KMS-11 (cell line): Measurements from ENCODE around the gene TRAPPC3L.

Source experiments
- H2AFZ ChIP-seq: fragments of 200-600 bp; sonication (generic); 2 replicates; pipeline ENCODE4 v1.6.1; 2016; ENCODE audit warnings: antibody characterized with exemption, mixed run types, low read depth
- H3K27ac ChIP-seq: fragments of 200-600 bp; sonication (generic); 2 replicates; pipeline ENCODE4 v1.6.1; 2016; ENCODE audit warnings: mild to moderate bottlenecking, mixed run types
- H3K27me3 ChIP-seq: fragments of 200-600 bp; sonication (generic); 2 replicates; pipeline ENCODE4 v1.6.1; 2017; ENCODE audit warnings: mild to moderate bottlenecking, low read depth, mixed run types, moderate library complexity; ENCODE audit not compliant: insufficient read depth
- H3K36me3 ChIP-seq: fragments of 200-600 bp; sonication (generic); 2 replicates; pipeline ENCODE4 v1.6.1; 2017; ENCODE audit warnings: mild to moderate bottlenecking, mixed run types; ENCODE audit not compliant: insufficient read depth
- H3K4me1 ChIP-seq: fragments of 200-600 bp; sonication (generic); 2 replicates; pipeline ENCODE4 v1.6.1; 2016; ENCODE audit warnings: mild to moderate bottlenecking, low read depth, mixed run types; ENCODE audit not compliant: poor library complexity, severe bottlenecking
- H3K4me2 ChIP-seq: fragments of 200-600 bp; sonication (generic); 2 replicates; pipeline ENCODE4 v1.7.0; 2016; ENCODE audit warnings: mild to moderate bottlenecking, mixed run types
- H3K4me3 ChIP-seq: fragments of 200-600 bp; sonication (generic); IDR thresholded peaks from 2 replicates; pipeline ENCODE4 v1.6.1; 2017; ENCODE audit warnings: low read depth, low read length, mixed read lengths; ENCODE audit not compliant: insufficient read depth
- H3K79me2 ChIP-seq: fragments of 200-600 bp; sonication (generic); 2 replicates; pipeline ENCODE4 v1.6.1; 2016; ENCODE audit warnings: low read depth, mixed run types; ENCODE audit not compliant: insufficient read depth
- H3K9ac ChIP-seq: fragments of 200-600 bp; sonication (generic); 2 replicates; pipeline ENCODE4 v1.6.1; 2016; ENCODE audit warnings: mild to moderate bottlenecking, mixed run types
- H4K20me1 ChIP-seq: fragments of 200-600 bp; sonication (generic); 2 replicates; pipeline ENCODE4 v1.6.1; 2016; ENCODE audit warnings: mild to moderate bottlenecking, mixed run types; ENCODE audit not compliant: insufficient read depth
- CTCF ChIP-seq: fragments of 200-600 bp; sonication (generic); conservative IDR thresholded peaks from 2 replicates; pipeline ENCODE4 v1.6.1; 2017; ENCODE audit warnings: low read depth, mild to moderate bottlenecking, antibody characterized with exemption, low read length, moderate library complexity, mixed read lengths

The TRAPPC3L gene

GRCh38 chr6:116575227-116575626 lies 29.7 kb upstream of the TRAPPC3L start:
- peaks cover 15% of the 10 kb centered on the region for H3K4me1 ChIP-seq
- no peaks in the 10 kb centered on the region for H4K20me1 ChIP-seq
- no peak overlapping the region for H3K4me2 ChIP-seq
- H3K9ac ChIP-seq: no peak overlapping the region
- no peak overlapping the region for H2AFZ ChIP-seq
- peaks cover 34% of the 10 kb centered on the region for H3K79me2 ChIP-seq
- no peaks in the 10 kb centered on the region for H3K36me3 ChIP-seq
- no peak overlapping the region for H3K27ac ChIP-seq
- no peak for TF ChIP-seq CTCF
- H3K27me3 ChIP-seq: no peaks in the 10 kb centered on the region
- H3K4me3 ChIP-seq: no peak overlapping the region

DNA sequence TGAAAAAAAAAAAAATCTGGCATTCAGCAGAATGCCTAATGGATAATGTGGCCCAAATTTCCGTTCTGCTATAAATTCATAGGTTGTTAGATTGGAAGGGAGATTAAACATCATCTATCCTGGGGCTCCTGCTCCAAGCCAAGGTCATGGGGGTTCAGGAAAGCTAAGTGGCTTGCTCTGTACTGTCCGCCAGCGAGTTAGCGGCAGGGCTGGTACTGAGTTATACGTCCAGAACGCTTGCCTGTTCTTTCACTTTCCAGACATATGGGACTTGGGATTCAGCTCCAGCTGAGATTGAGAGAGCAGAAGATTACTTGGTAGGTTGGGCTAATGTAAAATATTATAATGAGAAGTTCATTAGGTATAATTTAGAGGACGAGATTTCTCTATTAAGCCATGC lies 26.7 kb upstream of the TRAPPC3L start:
- H3K4me2 ChIP-seq: peak overlapping the region; percentile 88
- no peaks in the 10 kb centered on the region for H3K27me3 ChIP-seq
- H3K4me1 ChIP-seq: peaks cover 20% of the 10 kb centered on the region
- no peaks in the 10 kb centered on the region for H4K20me1 ChIP-seq
- H3K9ac ChIP-seq: peak overlapping the region; percentile 74; the same call in 1 of the 2 replicates
- no peaks in the 10 kb centered on the region for H3K36me3 ChIP-seq
- TF ChIP-seq CTCF: no peak
- H3K4me3 ChIP-seq: no peak overlapping the region
- H2AFZ ChIP-seq: no peak overlapping the region
- peaks cover 35% of the 10 kb centered on the region for H3K79me2 ChIP-seq
- H3K27ac ChIP-seq: peak overlapping the region; percentile 71; the same call in 1 of the 2 replicates

GRCh38 chr6:116571683-116572000 lies 26.2 kb upstream of the TRAPPC3L start:
- TF ChIP-seq CTCF: no peak
- Histone ChIP-seq H3K9ac (peak overlapping the region; percentile 74; the same call in 1 of the 2 replicates), H3K36me3 (no peaks in the 10 kb centered on the region), H3K4me1 (peaks cover 20% of the 10 kb centered on the region), H3K27ac (peak overlapping the region; percentile 71), H3K79me2 (peaks cover 35% of the 10 kb centered on the region), H3K27me3 (no peaks in the 10 kb centered on the region), H4K20me1 (no peaks in the 10 kb centered on the region), H2AFZ (peak overlapping the region; percentile 62), H3K4me3 (no peak overlapping the region), H3K4me2 (peak overlapping the region; percentile 88)

DNA sequence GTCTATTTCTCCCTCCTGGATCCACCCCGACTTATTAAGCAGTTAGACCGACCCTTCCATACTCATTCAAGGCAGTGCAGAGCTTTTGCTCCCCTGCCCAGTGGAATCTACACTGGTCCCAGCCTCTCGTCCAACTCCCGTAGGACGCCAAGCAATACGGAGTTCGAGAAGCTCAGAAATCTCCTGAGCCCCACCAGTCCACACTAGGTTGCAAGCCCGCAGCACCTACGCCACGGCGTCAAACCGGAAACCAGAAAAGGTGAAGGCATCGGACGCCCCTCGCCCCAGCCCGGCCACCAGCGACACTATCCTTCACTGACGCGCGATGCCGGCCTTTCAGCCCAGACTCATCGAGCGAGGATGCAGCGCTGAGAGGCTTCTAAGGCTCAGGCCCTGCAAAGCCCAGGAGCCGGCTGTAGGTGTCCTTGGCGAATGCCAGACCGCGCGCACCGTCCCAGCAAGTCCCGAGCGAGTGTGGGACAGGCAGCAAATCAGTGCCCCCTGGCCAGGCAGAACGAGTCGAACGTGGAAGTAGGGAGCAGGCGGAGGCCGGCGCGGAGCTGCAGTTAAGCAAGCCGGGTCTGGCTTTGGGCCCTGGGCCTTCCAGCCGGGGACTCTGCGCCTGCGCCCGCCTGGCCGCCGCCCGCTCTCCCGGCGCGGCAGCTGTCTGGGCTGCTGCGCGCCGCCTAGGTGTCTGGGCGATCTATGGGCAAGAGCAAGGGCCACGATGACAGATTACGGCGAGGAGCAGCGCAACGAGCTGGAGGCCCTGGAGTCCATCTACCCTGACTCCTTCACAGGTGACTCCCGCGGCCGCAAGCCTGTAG lies 25.6 kb upstream of the TRAPPC3L start, which contains the start of gene RWDD1:
Gene RWDD1 (plus strand): TSS at position 649 of the 827 bp plus-strand sequence. CDS start 79 bp downstream, at position 728.
- peaks cover 20% of the 10 kb centered on the region for H3K4me1 ChIP-seq
- peak within 1 kb of the TSS; percentile 74 for H3K9ac ChIP-seq
- no peaks in the 10 kb centered on the region for H3K27me3 ChIP-seq
- H3K36me3 ChIP-seq: no peaks in the 10 kb centered on the region
- no peak for TF ChIP-seq CTCF
- H3K27ac ChIP-seq: peak within 1 kb of the TSS; percentile 71
- no peaks in the 10 kb centered on the region for H4K20me1 ChIP-seq
- peak within 1 kb of the TSS; percentile 88 for H3K4me2 ChIP-seq
- peaks cover 35% of the 10 kb centered on the region for H3K79me2 ChIP-seq
- no peak within 1 kb of the TSS for H3K4me3 ChIP-seq
- peak within 1 kb of the TSS; percentile 94 for H2AFZ ChIP-seq
